Measurements from ENCODE around the gene ZNF529. TPM values are rescaled to one million over a fixed set of nuclear protein-coding genes. Genes with fewer than 3 reads are reported as not detected.

ZNF529 gene
- total and polyA plus RNA-seq, 10 of the 15 experiments (the other 5 are each of a cell fraction or from before 2014, with no cell fraction given), result 1.8 to 12.5 (median 4.5) TPM

GRCh38 chr19:36605877-36606478, 32.9 kb upstream of the ZNF529 start:
- H3K9ac ChIP-seq (ENCODE audit: control insufficient read depth, insufficient read depth, low read length), result peak overlapping the region; percentile 68
- H3K27me3 ChIP-seq (replicated peaks in 1 of 2; ENCODE audit: control insufficient read depth in 2 of 2, insufficient read depth in 2 of 2, low read length in 1 of 2), result no peaks in the 10 kb centered on the region
- ChIA-PET POLR2A (interaction anchor here (0.7 to 1.3 kb wide), 2 partner anchors 59 to 390 kb away, joined by 3 to 5 read pairs; no protein-coding TSS in a partner anchor), RAD21 (ENCODE audit: unreplicated experiment) (interaction anchor here (2.7 kb wide), 1 partner anchor 33 kb away, joined by 13 read pairs; the partner anchor contains the start of gene ZNF529), CTCF (interaction anchor here (1.2 kb wide), 2 partner anchors 33 to 116 kb away, joined by 3 read pairs; partner anchors contain the start of genes ZNF529 and ZNF566), SMC1A (ENCODE audit: uncharacterized antibody, unreplicated experiment) (interaction anchor here (1.1 kb wide), 1 partner anchor 80 kb away, joined by 3 read pairs; no protein-coding TSS in a partner anchor)
- DNase-seq (ENCODE audit: low read depth, low spot score), result peak; percentile 19
- H3K4me2 ChIP-seq (ENCODE audit: control insufficient read depth, insufficient read depth), result peak overlapping the region; percentile 68
- in situ Hi-C loops (cut with MboI), result no loop called here
- peak overlapping the region; percentile 70 for H3K27ac ChIP-seq (ENCODE audit: control insufficient read depth, insufficient read depth)
- peak overlapping the region; percentile 78 for H2AFZ ChIP-seq (ENCODE audit: control insufficient read depth, low read depth, low read length)
- peak overlapping the region; percentile 88 for H3K4me3 ChIP-seq
- H3K36me3 ChIP-seq (ENCODE audit: control insufficient read depth in 2 of 2, insufficient read depth in 2 of 2, low read length in 1 of 2), result no peaks in the 10 kb centered on the region
- WGBS (ENCODE audit: insufficient coverage, insufficient replicate concordance, low lambda C conversion rate, missing lambda C conversion rate), result 0% methylated on average over 1 of the region's 1 CpG
- no TSS peak for BruUV-seq (replicated peaks)
- no peak for FAIRE-seq
- no peaks in the 10 kb centered on the region; the same call in 1 of the 2 replicates for H3K79me2 ChIP-seq (ENCODE audit: control insufficient read depth, insufficient read depth, low read length)
- intact Hi-C loops (cut with micrococcal nuclease; ENCODE audit: unreplicated experiment), result no loop called here
- H3K9me3 ChIP-seq (replicated peaks; ENCODE audit: control insufficient read depth, insufficient read depth, low read length), result peaks cover under 1% of the 10 kb centered on the region; the same call in 2 of the 3 replicates
- peak; percentile 48 for ATAC-seq
- no peaks in the 10 kb centered on the region for H3K4me1 ChIP-seq (ENCODE audit: control insufficient read depth, insufficient read depth, low read length)
- no peaks in the 10 kb centered on the region for H4K20me1 ChIP-seq (ENCODE audit: control insufficient read depth, insufficient read depth)
- TF ChIP-seq, protein P1, sequence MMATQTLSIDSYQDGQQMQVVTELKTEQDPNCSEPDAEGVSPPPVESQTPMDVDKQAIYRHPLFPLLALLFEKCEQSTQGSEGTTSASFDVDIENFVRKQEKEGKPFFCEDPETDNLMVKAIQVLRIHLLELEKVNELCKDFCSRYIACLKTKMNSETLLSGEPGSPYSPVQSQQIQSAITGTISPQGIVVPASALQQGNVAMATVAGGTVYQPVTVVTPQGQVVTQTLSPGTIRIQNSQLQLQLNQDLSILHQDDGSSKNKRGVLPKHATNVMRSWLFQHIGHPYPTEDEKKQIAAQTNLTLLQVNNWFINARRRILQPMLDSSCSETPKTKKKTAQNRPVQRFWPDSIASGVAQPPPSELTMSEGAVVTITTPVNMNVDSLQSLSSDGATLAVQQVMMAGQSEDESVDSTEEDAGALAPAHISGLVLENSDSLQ (IDR thresholded peaks at IDR 0.05), result peak; percentile 94
- TF ChIP-seq ATF7 (IDR thresholded peaks at IDR 0.05; ENCODE audit: low read depth) (0 out of 2 replicates have a peak, but pooled peaks have one; percentile 20), USF1 (IDR thresholded peaks at IDR 0.05; ENCODE audit: borderline replicate concordance, extremely low read length, insufficient read depth, low read depth, low read length) (no peak), MEF2B (IDR thresholded peaks at IDR 0.05; ENCODE audit: partially characterized antibody, poor library complexity, severe bottlenecking) (peak; percentile 50), SREBF1 (IDR thresholded peaks at IDR 0.05; ENCODE audit: low read length) (no peak), PBX3 (IDR thresholded peaks at IDR 0.05; ENCODE audit: insufficient replicate concordance, low read depth, low read length) (peak; percentile 70), SP1 (IDR thresholded peaks at IDR 0.05; ENCODE audit: low read depth, low read length) (no peak), IKZF2 (IDR thresholded peaks at IDR 0.05) (no peak), HDGF (IDR thresholded peaks at IDR 0.05) (peak; percentile 50; the same call in 1 of the 2 replicates), NR2C2 (IDR thresholded peaks at IDR 0.05; ENCODE audit: borderline replicate concordance, control insufficient read depth, insufficient read length, low read depth) (no peak), STAT1 (conservative IDR thresholded peaks at IDR 0.05) (no peak), MTA3 (IDR thresholded peaks at IDR 0.05; ENCODE audit: borderline replicate concordance, low read length) (no peak), SIX5 (IDR thresholded peaks at IDR 0.05; ENCODE audit: low read depth, low read length, severe bottlenecking) (no peak), BHLHE40 (IDR thresholded peaks at IDR 0.05; ENCODE audit: borderline replicate concordance in 1 of 2, low read depth in 2 of 2, low read length in 1 of 2) (peak in 1 of 2 experiments; percentile 57; a peak in 1 of 4 replicates), RUNX3 (IDR thresholded peaks at IDR 0.05; ENCODE audit: low read length) (peak; percentile 45; the same call in 1 of the 2 replicates), NFIC (IDR thresholded peaks at IDR 0.05; ENCODE audit: low read depth, low read length) (no peak)
- TF ChIP-seq, protein P2, sequence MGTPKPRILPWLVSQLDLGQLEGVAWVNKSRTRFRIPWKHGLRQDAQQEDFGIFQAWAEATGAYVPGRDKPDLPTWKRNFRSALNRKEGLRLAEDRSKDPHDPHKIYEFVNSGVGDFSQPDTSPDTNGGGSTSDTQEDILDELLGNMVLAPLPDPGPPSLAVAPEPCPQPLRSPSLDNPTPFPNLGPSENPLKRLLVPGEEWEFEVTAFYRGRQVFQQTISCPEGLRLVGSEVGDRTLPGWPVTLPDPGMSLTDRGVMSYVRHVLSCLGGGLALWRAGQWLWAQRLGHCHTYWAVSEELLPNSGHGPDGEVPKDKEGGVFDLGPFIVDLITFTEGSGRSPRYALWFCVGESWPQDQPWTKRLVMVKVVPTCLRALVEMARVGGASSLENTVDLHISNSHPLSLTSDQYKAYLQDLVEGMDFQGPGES (IDR thresholded peaks at IDR 0.05), result no peak
- TF ChIP-seq, protein P3, sequence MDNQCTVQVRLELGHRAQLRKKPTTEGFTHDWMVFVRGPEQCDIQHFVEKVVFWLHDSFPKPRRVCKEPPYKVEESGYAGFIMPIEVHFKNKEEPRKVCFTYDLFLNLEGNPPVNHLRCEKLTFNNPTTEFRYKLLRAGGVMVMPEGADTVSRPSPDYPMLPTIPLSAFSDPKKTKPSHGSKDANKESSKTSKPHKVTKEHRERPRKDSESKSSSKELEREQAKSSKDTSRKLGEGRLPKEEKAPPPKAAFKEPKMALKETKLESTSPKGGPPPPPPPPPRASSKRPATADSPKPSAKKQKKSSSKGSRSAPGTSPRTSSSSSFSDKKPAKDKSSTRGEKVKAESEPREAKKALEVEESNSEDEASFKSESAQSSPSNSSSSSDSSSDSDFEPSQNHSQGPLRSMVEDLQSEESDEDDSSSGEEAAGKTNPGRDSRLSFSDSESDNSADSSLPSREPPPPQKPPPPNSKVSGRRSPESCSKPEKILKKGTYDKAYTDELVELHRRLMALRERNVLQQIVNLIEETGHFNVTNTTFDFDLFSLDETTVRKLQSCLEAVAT (IDR thresholded peaks at IDR 0.05), result 0 out of 2 replicates have a peak, but pooled peaks have one; percentile 26

Measured in GM12878 (cell line).